DMS114 treated with DMSO at 0.1 percent for 48 hours (cell line): ENCODE results near the gene HMX1.

ENCODE experiments used
- DNase-seq: peaks from one replicate; lab custom pipeline; 2025; ENCODE audit not compliant: unreplicated experiment; lab: John Stamatoyannopoulos, UW

Gene HMX1

DNA sequence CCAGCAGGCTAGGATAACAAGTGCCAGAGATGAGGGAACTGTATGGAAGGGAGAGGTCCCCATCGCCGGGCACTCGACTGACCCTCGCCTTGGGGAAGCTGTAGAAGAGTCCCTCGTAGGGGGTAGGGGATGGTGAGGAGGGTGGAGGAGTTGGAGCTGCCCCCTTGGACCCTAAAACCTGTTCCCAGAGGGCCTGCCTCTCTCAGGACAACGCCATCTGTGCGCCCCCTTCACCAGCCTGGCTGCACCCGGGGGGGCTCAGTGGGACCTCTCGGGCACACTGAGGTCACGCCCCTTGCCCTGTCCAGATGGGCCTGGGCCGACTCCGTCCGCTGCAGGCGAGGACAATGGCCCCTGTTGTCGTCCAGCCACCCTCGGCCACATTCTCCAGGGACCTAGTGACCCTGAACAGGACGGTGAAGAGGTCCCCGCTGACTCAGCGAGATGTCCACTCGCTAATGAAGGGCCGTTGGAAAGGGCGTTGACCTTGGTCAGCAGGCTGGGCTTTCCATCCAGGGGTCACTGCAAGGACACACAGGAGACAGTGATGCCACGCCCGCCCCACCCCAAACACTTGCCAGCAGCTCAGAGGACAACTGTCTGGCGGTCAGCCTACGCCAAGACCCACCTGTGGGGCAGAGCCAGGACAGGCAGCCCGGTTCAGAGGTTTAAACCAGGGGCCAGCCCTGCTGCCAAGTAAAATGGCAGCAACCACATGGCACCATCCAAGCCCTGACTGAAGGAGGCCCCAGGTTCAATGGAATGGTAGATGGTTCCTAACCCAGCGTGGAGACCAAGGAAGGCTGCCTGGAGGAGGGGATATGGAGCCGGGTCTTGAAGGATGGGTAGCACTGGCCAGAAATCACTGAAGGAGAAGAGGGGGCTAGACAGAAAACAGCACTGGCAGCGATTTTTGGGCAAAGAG, 51.2 kb downstream of the HMX1 start:
- DNase-seq: no peak

DNA sequence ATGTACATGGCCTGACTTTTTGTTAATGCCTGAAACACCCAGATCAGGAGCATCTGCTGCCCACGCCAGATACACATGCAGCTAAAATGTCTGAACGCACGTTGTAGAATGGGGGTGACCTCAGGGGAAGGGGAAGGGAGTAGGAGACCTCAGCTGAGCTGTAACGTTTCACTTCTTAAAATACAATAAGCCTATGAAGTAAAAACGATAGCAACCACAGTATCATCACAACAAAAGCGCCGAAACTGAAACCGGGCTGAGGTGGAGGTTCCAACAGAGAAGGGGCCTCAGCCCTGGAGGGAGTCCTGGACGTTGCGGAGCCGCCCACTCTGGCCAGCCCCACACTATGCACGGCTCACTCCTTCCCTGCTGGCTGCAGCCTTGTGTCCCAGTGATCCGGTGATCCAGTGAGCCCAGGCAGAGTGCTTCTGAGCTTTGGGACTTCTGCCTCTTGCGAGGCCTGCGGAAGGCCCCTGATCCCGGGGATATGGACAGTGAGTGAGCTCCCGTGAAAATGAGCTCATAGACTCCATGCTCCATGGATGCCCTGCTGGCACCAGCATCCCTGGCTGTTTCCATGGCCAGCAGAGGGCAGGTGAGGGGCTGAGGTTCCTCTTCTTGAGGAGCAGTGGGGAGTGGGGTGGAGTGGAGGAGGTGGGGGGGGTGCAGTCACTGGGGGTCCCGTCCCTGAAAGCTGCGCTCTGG, 52.0 kb downstream of the HMX1 start:
- DNase-seq: no peak

DNA sequence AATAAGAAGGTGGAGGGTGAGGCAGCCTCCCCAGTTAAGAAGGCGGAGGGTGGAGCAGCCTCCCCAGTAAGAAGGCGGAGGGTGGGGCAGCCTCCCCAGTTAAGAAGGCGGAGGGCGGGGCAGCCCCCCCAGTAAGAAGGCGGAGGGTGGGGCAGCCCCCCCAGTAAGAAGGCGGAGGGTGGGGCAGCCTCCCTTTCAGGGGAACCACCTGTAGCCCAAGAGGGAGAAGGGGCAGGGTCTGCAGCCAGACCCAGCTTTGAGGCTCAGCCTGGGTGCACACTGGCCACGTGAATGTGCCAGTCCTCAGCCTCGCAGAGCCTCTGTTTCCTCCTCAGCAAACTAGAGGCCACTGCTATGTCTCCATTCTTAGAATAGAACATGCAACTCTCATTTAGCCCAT, 52.6 kb downstream of the HMX1 start:
- no peak for DNase-seq

DNA sequence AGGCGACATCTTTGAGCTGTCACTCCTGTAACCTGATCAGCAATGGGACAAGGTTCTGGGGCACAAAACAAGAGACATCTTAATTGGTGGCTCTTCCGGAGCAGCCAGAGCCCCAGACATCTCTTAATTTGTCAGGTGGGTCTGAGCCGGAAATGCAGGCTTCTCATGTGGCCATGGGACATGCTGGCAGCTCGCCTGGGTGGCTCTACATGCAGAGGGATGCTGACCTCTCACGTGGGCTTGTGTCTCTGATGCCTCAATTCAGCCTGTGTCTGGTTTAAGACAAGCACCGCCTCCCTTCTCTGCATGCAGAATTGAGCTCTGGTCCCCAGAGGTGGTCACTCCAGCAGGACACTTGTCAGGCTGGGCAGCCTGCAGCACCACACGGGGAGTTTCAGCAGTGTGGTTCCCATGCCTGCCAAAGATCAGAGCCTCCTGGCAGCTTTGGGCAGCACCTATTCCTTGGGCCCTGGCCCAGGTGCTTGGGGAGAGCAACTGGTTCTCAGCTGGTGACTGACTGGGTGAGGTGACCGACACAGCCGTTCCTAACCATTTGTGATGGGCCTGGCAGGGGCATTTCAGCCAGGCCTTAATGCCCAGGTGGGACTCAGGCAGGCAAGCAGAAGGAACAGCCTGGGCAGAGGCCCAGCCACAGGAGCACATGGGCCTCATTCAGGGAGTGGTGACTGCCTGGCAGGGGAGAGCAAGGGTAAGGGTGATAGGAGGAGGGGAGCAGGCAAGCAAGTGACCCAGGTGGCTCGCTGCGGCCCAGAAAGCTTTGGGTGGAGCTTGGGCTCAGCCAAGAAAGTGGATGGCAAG, 53.4 kb downstream of the HMX1 start:
- no peak for DNase-seq

DNA sequence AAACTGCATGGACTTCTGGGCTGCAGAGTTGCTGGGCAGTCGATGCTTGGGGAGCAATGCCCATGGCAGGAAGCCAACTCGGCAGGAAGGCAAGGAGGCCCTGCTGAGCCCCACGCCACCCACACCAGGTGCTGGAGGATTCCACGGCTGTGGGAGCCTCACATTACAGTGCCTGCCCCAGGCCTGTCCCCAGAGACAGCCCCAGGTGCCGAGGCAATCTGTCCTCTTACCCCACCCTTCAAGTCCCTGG, 53.9 kb downstream of the HMX1 start:
- DNase-seq: no peak

DNA sequence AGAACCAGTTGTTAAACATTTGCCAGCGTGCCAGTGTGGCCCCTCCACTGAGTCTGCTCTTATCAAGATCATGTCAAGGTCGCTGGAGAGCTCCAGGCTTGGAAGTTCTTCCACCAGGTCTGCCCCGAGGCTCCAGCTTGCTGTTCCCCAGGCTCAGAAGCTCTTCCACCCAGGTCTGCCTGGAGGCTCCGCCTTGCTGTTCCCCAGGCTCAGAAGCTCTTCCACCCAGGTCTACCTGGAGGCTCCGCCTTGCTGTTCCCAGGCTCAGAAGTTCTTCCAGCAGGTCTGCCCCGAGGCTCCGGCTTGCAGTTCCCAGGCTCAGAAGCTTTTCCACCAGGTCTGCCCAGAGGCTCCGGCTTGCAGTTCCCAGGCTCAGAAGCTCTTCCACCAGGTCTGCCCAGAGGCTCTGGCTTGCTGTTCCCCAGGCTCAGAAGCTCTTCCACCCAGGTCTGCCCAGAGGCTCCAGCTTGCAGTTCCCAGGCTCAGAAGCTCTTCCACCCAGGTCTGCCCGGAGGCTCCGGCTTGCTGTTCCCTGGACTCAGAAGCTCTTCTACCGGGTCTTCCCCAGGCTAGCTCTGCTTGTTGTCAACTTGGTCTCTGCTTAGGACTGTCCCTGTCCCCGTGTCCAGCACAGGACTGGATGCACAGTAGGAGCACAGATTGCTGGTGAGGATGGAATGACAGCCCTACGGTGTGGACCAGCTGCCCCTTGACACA, 54.4 kb downstream of the HMX1 start:
- DNase-seq: no peak
